ENCODE measurements around the gene HORMAD2. TPM values are rescaled to one million over a fixed set of nuclear protein-coding genes. Genes with fewer than 3 reads are reported as not detected.

The HORMAD2 gene
- polyA plus RNA-seq, 1 donor: not detected

GRCh38 chr22:30161051-30161469 is 80.8 kb downstream of the HORMAD2 start:
- H3K4me1 ChIP-seq (ENCODE audit: control insufficient read depth, insufficient read depth, low read length): no peaks in the 10 kb centered on the region
- H3K9me3 ChIP-seq (ENCODE audit: control insufficient read depth, low read depth, low read length): no peaks in the 10 kb centered on the region
- H3K4me3 ChIP-seq (ENCODE audit: low read length): no peak overlapping the region
- H3K27ac ChIP-seq (ENCODE audit: low read length): no peak overlapping the region
- no peaks in the 10 kb centered on the region for H3K36me3 ChIP-seq (ENCODE audit: control insufficient read depth, insufficient read depth, low read length)
- no peaks in the 10 kb centered on the region for H3K27me3 ChIP-seq (ENCODE audit: control insufficient read depth, insufficient read depth, low read length)
- no peak for DNase-seq

DNA sequence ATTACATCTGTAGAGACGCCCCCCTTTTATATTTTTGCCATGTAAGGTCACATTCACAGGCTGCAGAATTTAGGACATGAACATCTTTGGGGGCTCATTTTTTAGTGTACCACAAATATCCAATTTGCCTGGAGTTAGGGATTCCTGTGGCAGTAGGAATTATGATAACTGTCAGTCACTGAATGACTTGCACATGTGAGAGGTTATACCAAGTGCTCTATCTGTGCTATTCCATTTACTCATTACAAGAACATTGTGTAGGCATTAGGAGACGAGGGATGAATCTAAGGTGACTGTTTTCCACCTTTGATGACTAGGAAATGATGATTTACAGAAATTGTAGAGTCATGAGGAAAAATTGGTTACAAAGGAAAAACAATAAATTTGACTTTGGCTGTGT is 87.0 kb downstream of the HORMAD2 start:
- Histone ChIP-seq H3K9me3 (ENCODE audit: control insufficient read depth, low read depth, low read length) (no peaks in the 10 kb centered on the region), H3K27me3 (ENCODE audit: control insufficient read depth, insufficient read depth, low read length) (peaks cover 6% of the 10 kb centered on the region), H3K27ac (ENCODE audit: low read length) (no peak overlapping the region), H3K4me3 (ENCODE audit: low read length) (no peak overlapping the region), H3K36me3 (ENCODE audit: control insufficient read depth, insufficient read depth, low read length) (no peaks in the 10 kb centered on the region), H3K4me1 (ENCODE audit: control insufficient read depth, insufficient read depth, low read length) (no peaks in the 10 kb centered on the region)
- WGBS (ENCODE audit: insufficient coverage, low lambda C conversion rate): 80% methylated on average over 1 of the region's 2 CpGs
- DNase-seq: no peak

DNA sequence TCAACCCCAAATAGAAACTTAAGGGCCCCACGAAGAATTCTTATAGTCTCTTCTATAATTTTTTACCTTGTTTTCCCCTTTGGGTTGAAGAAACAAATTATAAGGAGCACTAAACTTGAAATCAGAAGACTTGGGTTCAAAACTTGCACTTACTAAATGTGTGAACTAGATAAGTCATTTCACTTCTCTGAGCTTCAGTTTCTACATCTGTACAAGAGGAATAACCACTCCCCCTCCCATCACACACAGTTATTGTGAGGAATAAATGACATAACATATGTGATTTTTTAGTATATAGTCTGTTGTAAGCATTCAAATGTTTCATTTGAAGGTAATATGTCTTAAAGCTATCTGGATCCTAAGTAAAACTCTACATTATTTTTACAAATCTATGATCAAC is 87.5 kb downstream of the HORMAD2 start:
- Histone ChIP-seq H3K4me3 (ENCODE audit: low read length) (no peak overlapping the region), H3K36me3 (ENCODE audit: control insufficient read depth, insufficient read depth, low read length) (no peaks in the 10 kb centered on the region), H3K9me3 (ENCODE audit: control insufficient read depth, low read depth, low read length) (no peaks in the 10 kb centered on the region), H3K4me1 (ENCODE audit: control insufficient read depth, insufficient read depth, low read length) (no peaks in the 10 kb centered on the region), H3K27ac (ENCODE audit: low read length) (no peak overlapping the region), H3K27me3 (ENCODE audit: control insufficient read depth, insufficient read depth, low read length) (peaks cover 6% of the 10 kb centered on the region)
- 80% methylated on average over 1 of the region's 1 CpG for WGBS (ENCODE audit: insufficient coverage, low lambda C conversion rate)
- DNase-seq: no peak

GRCh38 chr22:30169002-30169401 is 88.7 kb downstream of the HORMAD2 start:
- DNase-seq: no peak
- no peak overlapping the region for H3K27ac ChIP-seq (ENCODE audit: low read length)
- H3K4me3 ChIP-seq (ENCODE audit: low read length): no peak overlapping the region
- peaks cover 6% of the 10 kb centered on the region for H3K27me3 ChIP-seq (ENCODE audit: control insufficient read depth, insufficient read depth, low read length)
- no peaks in the 10 kb centered on the region for H3K9me3 ChIP-seq (ENCODE audit: control insufficient read depth, low read depth, low read length)
- no peaks in the 10 kb centered on the region for H3K36me3 ChIP-seq (ENCODE audit: control insufficient read depth, insufficient read depth, low read length)
- no CpG with 5 or more reads among the region's 1 CpG for WGBS (ENCODE audit: insufficient coverage, low lambda C conversion rate)
- no peaks in the 10 kb centered on the region for H3K4me1 ChIP-seq (ENCODE audit: control insufficient read depth, insufficient read depth, low read length)

- no peak for DNase-seq
- no peaks in the 10 kb centered on the region for H3K4me1 ChIP-seq (ENCODE audit: control insufficient read depth, insufficient read depth, low read length)
- no peaks in the 10 kb centered on the region for H3K9me3 ChIP-seq (ENCODE audit: control insufficient read depth, low read depth, low read length)
- H3K27ac ChIP-seq (ENCODE audit: low read length): no peak overlapping the region
- H3K36me3 ChIP-seq (ENCODE audit: control insufficient read depth, insufficient read depth, low read length): no peaks in the 10 kb centered on the region
- peaks cover 6% of the 10 kb centered on the region for H3K27me3 ChIP-seq (ENCODE audit: control insufficient read depth, insufficient read depth, low read length)
- no CpG with 5 or more reads among the region's 2 CpGs for WGBS (ENCODE audit: insufficient coverage, low lambda C conversion rate)
- H3K4me3 ChIP-seq (ENCODE audit: low read length): no peak overlapping the region
These were observed 89.9 kb downstream of the HORMAD2 start for GRCh38 chr22:30170129-30170528.

DNA sequence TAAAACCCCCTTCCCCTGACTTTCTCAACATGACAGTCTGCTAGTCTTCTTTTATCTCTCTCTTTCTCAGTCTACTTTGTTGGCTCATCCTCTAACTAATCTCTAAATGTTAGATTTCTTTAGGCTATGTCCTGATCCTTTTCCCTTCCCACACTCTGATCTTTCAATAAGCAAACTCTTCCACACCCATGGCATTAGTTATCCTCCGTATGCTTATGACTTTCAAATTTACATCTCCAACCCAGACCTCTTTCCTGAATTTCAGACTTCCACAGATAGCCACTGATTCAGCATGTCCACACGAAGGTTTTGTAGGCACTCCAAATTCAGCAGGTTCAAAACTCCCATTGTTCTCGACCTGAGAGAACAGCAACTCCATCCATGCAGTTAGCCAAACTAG is 90.7 kb downstream of the HORMAD2 start:
- no peaks in the 10 kb centered on the region for H3K4me1 ChIP-seq (ENCODE audit: control insufficient read depth, insufficient read depth, low read length)
- peaks cover 6% of the 10 kb centered on the region for H3K27me3 ChIP-seq (ENCODE audit: control insufficient read depth, insufficient read depth, low read length)
- no peak overlapping the region for H3K27ac ChIP-seq (ENCODE audit: low read length)
- H3K9me3 ChIP-seq (ENCODE audit: control insufficient read depth, low read depth, low read length): no peaks in the 10 kb centered on the region
- WGBS (ENCODE audit: insufficient coverage, low lambda C conversion rate): no CpG with 5 or more reads among the region's 3 CpGs
- no peak overlapping the region for H3K4me3 ChIP-seq (ENCODE audit: low read length)
- no peak for DNase-seq
- no peaks in the 10 kb centered on the region for H3K36me3 ChIP-seq (ENCODE audit: control insufficient read depth, insufficient read depth, low read length)

GRCh38 chr22:30175690-30176288 is 95.5 kb downstream of the HORMAD2 start:
- peaks cover under 1% of the 10 kb centered on the region for H3K27me3 ChIP-seq (ENCODE audit: control insufficient read depth, insufficient read depth, low read length)
- WGBS (ENCODE audit: insufficient coverage, low lambda C conversion rate): no CpG with 5 or more reads among the region's 1 CpG
- H3K4me3 ChIP-seq (ENCODE audit: low read length): no peak overlapping the region
- H3K4me1 ChIP-seq (ENCODE audit: control insufficient read depth, insufficient read depth, low read length): no peaks in the 10 kb centered on the region
- no peaks in the 10 kb centered on the region for H3K9me3 ChIP-seq (ENCODE audit: control insufficient read depth, low read depth, low read length)
- no peak overlapping the region for H3K27ac ChIP-seq (ENCODE audit: low read length)
- no peaks in the 10 kb centered on the region for H3K36me3 ChIP-seq (ENCODE audit: control insufficient read depth, insufficient read depth, low read length)
- DNase-seq: no peak

DNA sequence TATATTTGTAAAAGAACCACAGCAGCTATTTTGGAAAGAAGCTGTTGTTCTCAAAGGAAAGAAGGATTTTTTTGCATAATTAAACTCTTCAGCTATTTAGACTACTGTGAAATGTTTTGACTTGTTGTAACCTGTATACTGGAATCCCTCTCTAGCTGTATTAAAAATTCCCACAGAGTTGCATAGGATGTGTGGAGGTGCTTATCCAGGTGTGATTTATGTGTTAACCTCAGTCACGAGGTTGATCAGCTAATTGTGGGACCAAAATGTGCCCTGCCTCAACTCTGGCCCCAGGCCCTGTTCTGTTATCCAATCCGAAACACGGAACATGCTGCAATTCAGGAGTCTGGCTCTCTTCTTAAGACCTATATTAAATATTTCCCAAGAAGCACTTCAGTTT is 96.2 kb downstream of the HORMAD2 start:
- Histone ChIP-seq H3K9me3 (ENCODE audit: control insufficient read depth, low read depth, low read length) (no peaks in the 10 kb centered on the region), H3K27me3 (ENCODE audit: control insufficient read depth, insufficient read depth, low read length) (no peaks in the 10 kb centered on the region), H3K36me3 (ENCODE audit: control insufficient read depth, insufficient read depth, low read length) (no peaks in the 10 kb centered on the region), H3K4me3 (ENCODE audit: low read length) (no peak overlapping the region), H3K27ac (ENCODE audit: low read length) (no peak overlapping the region), H3K4me1 (ENCODE audit: control insufficient read depth, insufficient read depth, low read length) (no peaks in the 10 kb centered on the region)
- WGBS (ENCODE audit: insufficient coverage, low lambda C conversion rate): 100% methylated on average over 1 of the region's 3 CpGs
- DNase-seq: no peak

DNA sequence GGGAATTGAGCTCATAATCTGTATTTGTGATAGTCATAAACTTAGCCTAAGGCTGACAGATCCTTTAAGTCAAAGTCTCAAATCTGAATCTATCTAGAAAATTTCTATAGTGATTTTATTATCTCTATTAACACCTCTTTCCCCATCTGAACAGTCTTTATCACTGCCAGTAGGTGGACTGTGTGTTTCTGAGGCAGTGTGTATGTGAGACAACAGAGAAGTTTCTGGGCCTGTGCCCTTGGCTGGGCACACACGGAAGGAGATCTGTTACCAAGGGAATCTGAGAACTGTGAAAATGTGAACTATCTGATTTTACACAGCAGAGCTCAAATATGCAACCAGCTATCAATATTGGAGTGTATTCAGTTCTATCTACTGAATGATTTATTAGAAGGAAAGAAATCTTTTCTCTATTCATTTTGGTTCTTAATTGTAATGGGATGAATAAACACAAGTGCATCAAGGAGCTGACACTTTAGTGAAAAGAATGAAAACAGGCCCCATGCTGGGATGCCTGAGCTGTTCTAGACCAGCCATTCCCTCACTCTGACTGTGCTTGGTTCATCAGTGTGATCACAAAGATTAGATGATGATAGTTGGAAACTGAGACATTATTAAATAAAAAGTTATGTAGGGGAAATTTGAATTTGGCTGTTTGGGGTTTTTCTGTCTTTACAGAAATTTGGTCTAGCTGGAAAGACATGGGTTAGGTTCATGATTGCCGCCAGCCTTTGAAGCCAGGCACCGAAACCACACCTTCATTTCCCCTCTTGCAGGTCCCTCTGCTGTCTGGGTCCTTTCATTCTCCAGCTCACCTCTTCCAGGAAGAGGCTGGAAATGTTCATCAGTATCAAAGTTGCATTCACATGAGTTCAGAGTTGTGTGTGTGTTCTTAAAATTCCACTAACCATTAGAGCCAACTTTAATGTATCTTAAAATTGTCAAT is 98.2 kb downstream of the HORMAD2 start:
- Histone ChIP-seq H3K4me1 (ENCODE audit: control insufficient read depth, insufficient read depth, low read length) (peaks cover 4% of the 10 kb centered on the region), H3K9me3 (ENCODE audit: control insufficient read depth, low read depth, low read length) (no peaks in the 10 kb centered on the region), H3K36me3 (ENCODE audit: control insufficient read depth, insufficient read depth, low read length) (no peaks in the 10 kb centered on the region), H3K27me3 (ENCODE audit: control insufficient read depth, insufficient read depth, low read length) (no peaks in the 10 kb centered on the region), H3K27ac (ENCODE audit: low read length) (no peak overlapping the region), H3K4me3 (ENCODE audit: low read length) (no peak overlapping the region)
- DNase-seq: no peak
- no CpG with 5 or more reads among the region's 3 CpGs for WGBS (ENCODE audit: insufficient coverage, low lambda C conversion rate)

DNA sequence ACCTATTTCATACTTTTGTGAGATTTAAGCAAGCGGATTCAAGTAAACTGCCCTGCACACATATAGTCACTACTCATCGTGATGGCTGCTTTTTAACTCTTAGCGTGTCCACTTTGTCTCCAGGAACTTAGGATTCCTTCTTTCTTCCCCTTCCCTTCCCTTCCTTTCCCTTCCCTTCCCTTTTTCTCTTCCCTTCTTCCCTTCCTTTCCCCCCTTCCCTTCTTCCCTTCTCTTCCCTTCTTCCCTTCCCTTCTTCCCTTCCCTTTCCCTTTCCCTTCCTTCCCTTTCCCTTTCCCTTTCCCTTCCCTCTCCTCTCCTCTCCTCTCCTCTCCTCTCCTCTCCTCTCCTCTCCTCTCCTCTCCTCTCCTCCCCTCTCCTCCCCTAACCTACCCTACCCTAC is 100.4 kb downstream of the HORMAD2 start:
- no peak overlapping the region for H3K4me3 ChIP-seq (ENCODE audit: low read length)

More for the DNA sequence above, 100.4 kb downstream of the HORMAD2 start:
- Histone ChIP-seq H3K9me3 (ENCODE audit: control insufficient read depth, low read depth, low read length) (no peaks in the 10 kb centered on the region), H3K27me3 (ENCODE audit: control insufficient read depth, insufficient read depth, low read length) (no peaks in the 10 kb centered on the region), H3K4me1 (ENCODE audit: control insufficient read depth, insufficient read depth, low read length) (peaks cover 4% of the 10 kb centered on the region), H3K36me3 (ENCODE audit: control insufficient read depth, insufficient read depth, low read length) (no peaks in the 10 kb centered on the region), H3K27ac (ENCODE audit: low read length) (no peak overlapping the region)
- 91% methylated on average over 3 of the region's 3 CpGs for WGBS (ENCODE audit: insufficient coverage, low lambda C conversion rate)
- no peak for DNase-seq
